Neural cell (in vitro differentiated cells): Measurements from ENCODE around the gene PSMG4. TPM values are rescaled to one million over a fixed set of nuclear protein-coding genes. Genes with fewer than 3 reads are reported as not detected.

Source experiments
- H2AFZ ChIP-seq: fragments of 200-600, 300-800 bp; sonication (generic), shearing (Covaris generic); 2 replicates; pipeline ENCODE4 v1.6.0; 2014; ENCODE audit warnings: low read depth, mild to moderate bottlenecking, antibody characterized with exemption, low read length, moderate library complexity
- H3F3A ChIP-seq: fragments of 200-600 bp; shearing (Covaris generic); 2 replicates; pipeline ENCODE4 v1.6.1; 2016; ENCODE audit warnings: mild to moderate bottlenecking, moderate library complexity, mixed read lengths, antibody characterized with exemption, low read length; ENCODE audit not compliant: insufficient read depth, poor library complexity, severe bottlenecking
- H3K27ac ChIP-seq: fragments of 200-600, 300-800 bp; sonication (generic), shearing (Covaris generic); 2 replicates; pipeline ENCODE4 v1.5.1; 2014; ENCODE audit warnings: mild to moderate bottlenecking, low read length, moderate library complexity
- H3K27me3 ChIP-seq: fragments of 300-800, 200-600 bp; sonication (generic), shearing (Covaris generic); 2 replicates; pipeline ENCODE4 v1.6.0; 2014; ENCODE audit warnings: mild to moderate bottlenecking, low read depth, low read length, moderate library complexity; ENCODE audit not compliant: insufficient read depth
- H3K36me3 ChIP-seq: fragments of 300-800, 200-600 bp; sonication (generic), shearing (Covaris generic); 2 replicates; pipeline ENCODE4 v1.5.1; 2014; ENCODE audit warnings: mild to moderate bottlenecking, antibody characterized with exemption, low read length, moderate library complexity; ENCODE audit not compliant: insufficient read depth
- H3K4me2 ChIP-seq: fragments of 300-800, 200-600 bp; sonication (generic), shearing (Covaris generic); 2 replicates; pipeline ENCODE4 v1.6.0; 2014; ENCODE audit warnings: mild to moderate bottlenecking, low read length
- H3K4me3 ChIP-seq: fragments of 300-800, 200-600 bp; sonication (generic), shearing (Covaris generic); 2 replicates; pipeline ENCODE4 v1.5.1; 2014; ENCODE audit warnings: mild to moderate bottlenecking, low read length, moderate library complexity
- H3K79me2 ChIP-seq: fragments of 200-600 bp; shearing (Covaris generic); replicated peaks from 2 replicates; pipeline ENCODE4 v1.6.0; 2014; ENCODE audit warnings: mild to moderate bottlenecking, low read length, moderate library complexity; ENCODE audit not compliant: insufficient read depth
- H3K9ac ChIP-seq: fragments of 300-800, 200-600 bp; sonication (generic), shearing (Covaris generic); 2 replicates; pipeline ENCODE4 v1.6.1; 2016; ENCODE audit warnings: mild to moderate bottlenecking, low read length, mixed read lengths
- H3K9me2 ChIP-seq: fragments of 200-600 bp; shearing (Covaris generic); 2 replicates; pipeline ENCODE4 v1.6.1; 2016; ENCODE audit warnings: mild to moderate bottlenecking, low read length, mixed read lengths; ENCODE audit not compliant: insufficient read depth
- H3K9me3 ChIP-seq: fragments of 200-600, 300-800 bp; sonication (generic), shearing (Covaris generic); 2 replicates; pipeline ENCODE4 v1.6.1; 2016; ENCODE audit warnings: mild to moderate bottlenecking, mixed run types, low read length, moderate library complexity, mixed read lengths
- H4K20me1 ChIP-seq: fragments of 200-600 bp; shearing (Covaris generic); 2 replicates; pipeline ENCODE4 v1.6.1; 2016; ENCODE audit warnings: mild to moderate bottlenecking, mixed run types; ENCODE audit not compliant: insufficient read depth
- EP300 ChIP-seq: fragments of 450-650 bp; conservative IDR thresholded peaks from 2 replicates; pipeline ENCODE4 v1.6.1; 2014; ENCODE audit warnings: antibody characterized with exemption, mild to moderate bottlenecking, moderate library complexity; ENCODE audit not compliant: poor library complexity, severe bottlenecking
- MXI1 ChIP-seq: fragments of 450-650 bp; conservative IDR thresholded peaks from 2 replicates; pipeline ENCODE4 v1.6.1; 2014; ENCODE audit warnings: antibody characterized with exemption, mild to moderate bottlenecking; ENCODE audit not compliant: poor library complexity, severe bottlenecking
- POLR2AphosphoS5 ChIP-seq: IDR thresholded peaks from 2 replicates; pipeline ENCODE4 v1.6.1; 2012
- RAD21 ChIP-seq: fragments of 450-650 bp; conservative IDR thresholded peaks from 2 replicates; pipeline ENCODE4 v1.6.1; 2014; ENCODE audit warnings: antibody characterized with exemption, mild to moderate bottlenecking, moderate library complexity
- SMC3 ChIP-seq: fragments of 450-650 bp; conservative IDR thresholded peaks from 2 replicates; pipeline ENCODE4 v1.6.1; 2014; ENCODE audit warnings: antibody characterized with exemption, mild to moderate bottlenecking, moderate library complexity; ENCODE audit not compliant: poor library complexity
- TAF1 ChIP-seq: IDR thresholded peaks from 2 replicates; pipeline ENCODE4 v1.6.1; 2012; ENCODE audit warnings: low read depth
- polyA plus RNA-seq: library from polyadenylated mRNA; depleted of rRNA; stranded (reverse); fragments of >200 nt; gene quantifications from 2 replicates; pipeline ENCODE4 v1.2.3, GENCODE V29; 2014
- TF ChIP-seq, protein P1 (sequence below): IDR thresholded peaks from 2 replicates; pipeline ENCODE4 v1.6.1; 2012; ENCODE audit warnings: borderline replicate concordance
- TF ChIP-seq, protein P2 (sequence below): fragments of 450-650 bp; IDR thresholded peaks from 2 replicates; pipeline ENCODE4 v1.5.1; 2014; ENCODE audit warnings: antibody characterized with exemption, mild to moderate bottlenecking, moderate library complexity; ENCODE audit not compliant: poor library complexity, severe bottlenecking

PSMG4 gene
- polyA plus RNA-seq, 1 donor from 2014 or later = 52.0 TPM

DNA sequence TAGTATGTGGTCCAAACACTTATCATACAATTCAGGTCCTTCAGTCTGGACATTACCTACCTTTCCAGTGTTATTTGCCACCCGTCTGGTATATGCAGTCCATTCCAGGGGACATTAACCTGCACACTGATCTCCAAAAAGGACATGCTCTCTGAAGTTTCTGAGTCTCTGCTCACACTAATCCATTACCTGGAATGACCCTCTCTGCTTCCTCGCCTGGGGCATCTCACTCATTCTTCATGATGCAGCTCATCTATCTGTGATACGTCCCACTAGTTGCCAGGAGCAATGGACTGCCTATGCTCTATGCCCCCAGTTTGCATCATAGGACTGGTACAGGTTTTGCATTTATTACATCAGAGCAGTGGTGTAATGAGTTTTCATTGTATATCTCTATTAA, 25.4 kb upstream of the PSMG4 start:
- Histone ChIP-seq H3K9ac (peak overlapping the region; percentile 100), H3K27me3 (no peaks in the 10 kb centered on the region), H3K9me2 (no peaks in the 10 kb centered on the region), H3K36me3 (no peaks in the 10 kb centered on the region), H3K4me2 (peak overlapping the region; percentile 100), H3K9me3 (no peaks in the 10 kb centered on the region), H3F3A (peaks cover 12% of the 10 kb centered on the region), H3K4me3 (peak overlapping the region; percentile 82), H2AFZ (no peak overlapping the region), H3K79me2 (peaks cover 84% of the 10 kb centered on the region), H4K20me1 (no peaks in the 10 kb centered on the region), H3K27ac (peak overlapping the region; percentile 100)
- TF ChIP-seq EP300 = no peak
- no peak for TF ChIP-seq RAD21
- TF ChIP-seq POLR2AphosphoS5 = peak; percentile 57
- TF ChIP-seq, protein P1, sequence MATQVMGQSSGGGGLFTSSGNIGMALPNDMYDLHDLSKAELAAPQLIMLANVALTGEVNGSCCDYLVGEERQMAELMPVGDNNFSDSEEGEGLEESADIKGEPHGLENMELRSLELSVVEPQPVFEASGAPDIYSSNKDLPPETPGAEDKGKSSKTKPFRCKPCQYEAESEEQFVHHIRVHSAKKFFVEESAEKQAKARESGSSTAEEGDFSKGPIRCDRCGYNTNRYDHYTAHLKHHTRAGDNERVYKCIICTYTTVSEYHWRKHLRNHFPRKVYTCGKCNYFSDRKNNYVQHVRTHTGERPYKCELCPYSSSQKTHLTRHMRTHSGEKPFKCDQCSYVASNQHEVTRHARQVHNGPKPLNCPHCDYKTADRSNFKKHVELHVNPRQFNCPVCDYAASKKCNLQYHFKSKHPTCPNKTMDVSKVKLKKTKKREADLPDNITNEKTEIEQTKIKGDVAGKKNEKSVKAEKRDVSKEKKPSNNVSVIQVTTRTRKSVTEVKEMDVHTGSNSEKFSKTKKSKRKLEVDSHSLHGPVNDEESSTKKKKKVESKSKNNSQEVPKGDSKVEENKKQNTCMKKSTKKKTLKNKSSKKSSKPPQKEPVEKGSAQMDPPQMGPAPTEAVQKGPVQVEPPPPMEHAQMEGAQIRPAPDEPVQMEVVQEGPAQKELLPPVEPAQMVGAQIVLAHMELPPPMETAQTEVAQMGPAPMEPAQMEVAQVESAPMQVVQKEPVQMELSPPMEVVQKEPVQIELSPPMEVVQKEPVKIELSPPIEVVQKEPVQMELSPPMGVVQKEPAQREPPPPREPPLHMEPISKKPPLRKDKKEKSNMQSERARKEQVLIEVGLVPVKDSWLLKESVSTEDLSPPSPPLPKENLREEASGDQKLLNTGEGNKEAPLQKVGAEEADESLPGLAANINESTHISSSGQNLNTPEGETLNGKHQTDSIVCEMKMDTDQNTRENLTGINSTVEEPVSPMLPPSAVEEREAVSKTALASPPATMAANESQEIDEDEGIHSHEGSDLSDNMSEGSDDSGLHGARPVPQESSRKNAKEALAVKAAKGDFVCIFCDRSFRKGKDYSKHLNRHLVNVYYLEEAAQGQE = peak; percentile 3
- no peak for TF ChIP-seq MXI1

DNA sequence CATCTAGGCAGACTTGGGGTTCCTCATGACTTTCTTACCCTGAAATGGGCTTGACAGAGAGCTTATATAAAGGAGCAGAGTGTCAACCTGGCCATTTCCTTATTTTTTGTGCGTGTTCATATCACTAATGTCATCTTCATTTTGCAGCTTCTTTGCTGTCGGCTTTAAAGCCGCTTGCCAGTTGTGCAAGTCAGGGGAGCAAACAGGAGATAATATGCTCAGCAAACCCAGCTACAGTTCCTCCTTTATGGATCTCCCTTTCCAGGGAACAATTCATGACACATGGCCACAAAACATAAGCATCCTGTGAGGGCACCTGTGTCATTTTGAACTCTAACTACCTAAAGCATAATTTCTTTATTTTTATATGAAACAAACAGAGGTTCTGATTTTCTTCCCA, 24.8 kb upstream of the PSMG4 start:
- Histone ChIP-seq H3K27me3 (no peaks in the 10 kb centered on the region), H3K9ac (peak overlapping the region; percentile 100), H4K20me1 (no peaks in the 10 kb centered on the region), H2AFZ (no peak overlapping the region), H3K4me2 (peak overlapping the region; percentile 100), H3K4me3 (peak overlapping the region; percentile 82), H3K9me2 (no peaks in the 10 kb centered on the region), H3K27ac (peak overlapping the region; percentile 100), H3K36me3 (no peaks in the 10 kb centered on the region), H3K79me2 (peaks cover 85% of the 10 kb centered on the region), H3K9me3 (no peaks in the 10 kb centered on the region), H3F3A (peaks cover 12% of the 10 kb centered on the region)
- TF ChIP-seq, protein P1 = no peak
- TF ChIP-seq RAD21 (no peak), SMC3 (no peak), EP300 (no peak), TAF1 (no peak), POLR2AphosphoS5 (no peak)

DNA sequence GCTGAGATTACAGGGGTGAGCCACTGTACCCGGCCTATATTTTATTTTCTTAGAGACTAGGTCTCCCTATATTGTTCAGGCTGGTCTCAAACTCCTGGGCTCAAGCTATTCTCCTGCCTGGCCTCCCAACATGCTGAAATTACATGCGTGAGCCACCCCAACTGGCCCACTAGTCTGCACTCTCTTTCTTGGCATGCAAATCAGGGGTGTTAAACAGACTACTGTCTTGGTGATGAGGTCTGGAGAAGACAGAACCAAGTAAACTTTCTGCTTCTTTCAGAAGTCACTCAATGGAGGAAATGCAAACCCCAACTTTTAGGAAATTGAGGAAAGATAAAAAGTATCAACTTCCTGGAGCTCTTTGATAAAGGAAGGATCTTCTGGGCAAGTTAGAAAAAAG, 23.3 kb upstream of the PSMG4 start:
- peaks cover 7% of the 10 kb centered on the region for H3K36me3 ChIP-seq
- no peaks in the 10 kb centered on the region for H3K9me3 ChIP-seq
- no peak overlapping the region for H3K4me3 ChIP-seq
- no peaks in the 10 kb centered on the region for H3K9me2 ChIP-seq
- no peak overlapping the region for H3K4me2 ChIP-seq
- H2AFZ ChIP-seq = no peak overlapping the region
- H3K9ac ChIP-seq = no peak overlapping the region
- no peaks in the 10 kb centered on the region for H4K20me1 ChIP-seq
- H3K27me3 ChIP-seq = no peaks in the 10 kb centered on the region
- H3F3A ChIP-seq = peaks cover 12% of the 10 kb centered on the region
- no peak overlapping the region for H3K27ac ChIP-seq
- peaks cover 71% of the 10 kb centered on the region for H3K79me2 ChIP-seq
- no peak for TF ChIP-seq RAD21
- no peak for TF ChIP-seq SMC3
- TF ChIP-seq EP300 = no peak
- TF ChIP-seq, protein P2, sequence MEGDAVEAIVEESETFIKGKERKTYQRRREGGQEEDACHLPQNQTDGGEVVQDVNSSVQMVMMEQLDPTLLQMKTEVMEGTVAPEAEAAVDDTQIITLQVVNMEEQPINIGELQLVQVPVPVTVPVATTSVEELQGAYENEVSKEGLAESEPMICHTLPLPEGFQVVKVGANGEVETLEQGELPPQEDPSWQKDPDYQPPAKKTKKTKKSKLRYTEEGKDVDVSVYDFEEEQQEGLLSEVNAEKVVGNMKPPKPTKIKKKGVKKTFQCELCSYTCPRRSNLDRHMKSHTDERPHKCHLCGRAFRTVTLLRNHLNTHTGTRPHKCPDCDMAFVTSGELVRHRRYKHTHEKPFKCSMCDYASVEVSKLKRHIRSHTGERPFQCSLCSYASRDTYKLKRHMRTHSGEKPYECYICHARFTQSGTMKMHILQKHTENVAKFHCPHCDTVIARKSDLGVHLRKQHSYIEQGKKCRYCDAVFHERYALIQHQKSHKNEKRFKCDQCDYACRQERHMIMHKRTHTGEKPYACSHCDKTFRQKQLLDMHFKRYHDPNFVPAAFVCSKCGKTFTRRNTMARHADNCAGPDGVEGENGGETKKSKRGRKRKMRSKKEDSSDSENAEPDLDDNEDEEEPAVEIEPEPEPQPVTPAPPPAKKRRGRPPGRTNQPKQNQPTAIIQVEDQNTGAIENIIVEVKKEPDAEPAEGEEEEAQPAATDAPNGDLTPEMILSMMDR = no peak
- TF ChIP-seq, protein P1 = no peak
- no peak for TF ChIP-seq TAF1
- TF ChIP-seq MXI1 = no peak
- no peak for TF ChIP-seq POLR2AphosphoS5
